ENCODE results near the gene ENG.

The ENG gene

GRCh38 chr9:127776195-127776923 is 78.1 kb downstream of the ENG start:
- Mint-ChIP-seq H3K27me3 (no peaks in the 10 kb centered on the region), H3K27ac (peak overlapping the region; percentile 99), H3K9me3 (no peaks in the 10 kb centered on the region), H3K4me1 (peaks cover 75% of the 10 kb centered on the region), H3K4me3 (peak overlapping the region; percentile 96 to 97)
- ATAC-seq (peak; percentile 49), DNase-seq (peak; percentile 77 to 85)

- peaks cover 77% of the 10 kb centered on the region for H3K4me1 Mint-ChIP-seq
- ATAC-seq (no peak), DNase-seq (no peak)
- H3K27ac Mint-ChIP-seq = peak overlapping the region in 1 of 2 donors; percentile 31
- H3K4me3 Mint-ChIP-seq = no peak overlapping the region
- H3K27me3 Mint-ChIP-seq = no peaks in the 10 kb centered on the region
- no peaks in the 10 kb centered on the region for H3K9me3 Mint-ChIP-seq
Measured at GRCh38 chr9:127773981-127774380, 80.5 kb downstream of the ENG start.

GRCh38 chr9:127773272-127773671 is 81.2 kb downstream of the ENG start:
- no peaks in the 10 kb centered on the region for H3K27me3 Mint-ChIP-seq
- H3K4me1 Mint-ChIP-seq = peaks cover 81% of the 10 kb centered on the region
- H3K9me3 Mint-ChIP-seq = no peaks in the 10 kb centered on the region
- no peak overlapping the region for H3K27ac Mint-ChIP-seq
- no peak for DNase-seq
- H3K4me3 Mint-ChIP-seq = no peak overlapping the region
- ATAC-seq = no peak

- Mint-ChIP-seq H3K4me3 (no peak overlapping the region), H3K9me3 (no peaks in the 10 kb centered on the region), H3K27me3 (no peaks in the 10 kb centered on the region), H3K4me1 (peaks cover 86% of the 10 kb centered on the region), H3K27ac (no peak overlapping the region)
- DNase-seq = no peak
- no peak for ATAC-seq
Measured at GRCh38 chr9:127772603-127773002, 81.9 kb downstream of the ENG start.

GRCh38 chr9:127771570-127772189 is 82.8 kb downstream of the ENG start:
- peaks cover 87% of the 10 kb centered on the region for H3K4me1 Mint-ChIP-seq
- no peaks in the 10 kb centered on the region for H3K9me3 Mint-ChIP-seq
- peak overlapping the region; percentile 95 for H3K4me3 Mint-ChIP-seq
- DNase-seq (peak in 1 of 2 donors; percentile 13), ATAC-seq (no peak)
- no peaks in the 10 kb centered on the region for H3K27me3 Mint-ChIP-seq
- H3K27ac Mint-ChIP-seq = peak overlapping the region; percentile 33 to 92

- peak overlapping the region; percentile 95 for H3K4me3 Mint-ChIP-seq
- DNase-seq (peak; percentile 97), ATAC-seq (peak; percentile 94)
- H3K27ac Mint-ChIP-seq = peak overlapping the region; percentile 88 to 92
- H3K27me3 Mint-ChIP-seq = no peaks in the 10 kb centered on the region
- peaks cover 87% of the 10 kb centered on the region for H3K4me1 Mint-ChIP-seq
- no peaks in the 10 kb centered on the region for H3K9me3 Mint-ChIP-seq
Measured at GRCh38 chr9:127770905-127771569, 83.4 kb downstream of the ENG start.

- Mint-ChIP-seq H3K4me1 (peaks cover 91% of the 10 kb centered on the region), H3K4me3 (peak overlapping the region; percentile 95), H3K27me3 (no peaks in the 10 kb centered on the region), H3K27ac (peak overlapping the region; percentile 88 to 92), H3K9me3 (no peaks in the 10 kb centered on the region)
- ATAC-seq (no peak), DNase-seq (no peak)
Measured at GRCh38 chr9:127770583-127770904, 83.9 kb downstream of the ENG start.

- ATAC-seq (no peak), DNase-seq (no peak)
- Mint-ChIP-seq H3K4me3 (peak overlapping the region; percentile 95), H3K4me1 (peaks cover 96% of the 10 kb centered on the region), H3K9me3 (no peaks in the 10 kb centered on the region), H3K27ac (no peak overlapping the region), H3K27me3 (no peaks in the 10 kb centered on the region)
Measured at GRCh38 chr9:127769929-127770582, 84.4 kb downstream of the ENG start.

GRCh38 chr9:127769101-127769500 is 85.4 kb downstream of the ENG start:
- no peaks in the 10 kb centered on the region for H3K9me3 Mint-ChIP-seq
- DNase-seq (no peak), ATAC-seq (no peak)
- peaks cover 98% of the 10 kb centered on the region for H3K4me1 Mint-ChIP-seq
- peak overlapping the region; percentile 56 to 91 for H3K27ac Mint-ChIP-seq
- H3K27me3 Mint-ChIP-seq = no peaks in the 10 kb centered on the region
- H3K4me3 Mint-ChIP-seq = peak overlapping the region; percentile 69 to 85

- Mint-ChIP-seq H3K27me3 (no peaks in the 10 kb centered on the region), H3K9me3 (no peaks in the 10 kb centered on the region), H3K4me3 (peak overlapping the region; percentile 69 to 85), H3K4me1 (peaks cover 98% of the 10 kb centered on the region), H3K27ac (peak overlapping the region; percentile 86 to 91)
- DNase-seq (no peak), ATAC-seq (no peak)
Measured at GRCh38 chr9:127768698-127769097, 85.8 kb downstream of the ENG start.

GRCh38 chr9:127767909-127768331 is 86.5 kb downstream of the ENG start:
- peaks cover 96% of the 10 kb centered on the region for H3K4me1 Mint-ChIP-seq
- DNase-seq (no peak), ATAC-seq (no peak)
- H3K27me3 Mint-ChIP-seq = no peaks in the 10 kb centered on the region
- peak overlapping the region; percentile 79 to 85 for H3K4me3 Mint-ChIP-seq
- H3K9me3 Mint-ChIP-seq = no peaks in the 10 kb centered on the region
- peak overlapping the region in 1 of 2 donors; percentile 86 for H3K27ac Mint-ChIP-seq

- H3K27ac Mint-ChIP-seq = peak overlapping the region; percentile 94 to 95
- ATAC-seq (no peak), DNase-seq (no peak)
- H3K4me3 Mint-ChIP-seq = peak overlapping the region; percentile 79 to 85
- H3K27me3 Mint-ChIP-seq = no peaks in the 10 kb centered on the region
- H3K4me1 Mint-ChIP-seq = peaks cover 98% of the 10 kb centered on the region
- H3K9me3 Mint-ChIP-seq = no peaks in the 10 kb centered on the region
Measured at GRCh38 chr9:127767410-127767809, 87.0 kb downstream of the ENG start.

GRCh38 chr9:127765418-127765817 is 89.0 kb downstream of the ENG start:
- no peak for ATAC-seq
- no peaks in the 10 kb centered on the region for H3K9me3 Mint-ChIP-seq
- peaks cover 81% of the 10 kb centered on the region for H3K4me1 Mint-ChIP-seq
- H3K27me3 Mint-ChIP-seq = no peaks in the 10 kb centered on the region
- DNase-seq = no peak
- no peak overlapping the region for H3K4me3 Mint-ChIP-seq
- peak overlapping the region; percentile 19 to 65 for H3K27ac Mint-ChIP-seq
